Prostate gland (tissue), 2 donors: ENCODE measurements around the gene WBP11. TPM values are rescaled to one million over a fixed set of nuclear protein-coding genes. Genes with fewer than 3 reads are reported as not detected.

ENCODE experiments used
- DNase-seq: peaks from one replicate; pipeline ENCODE4 v3.0.0-alpha.2; 2019; ENCODE audit warnings: low spot score
- H3K27ac ChIP-seq, 2 donors: fragments of 200-600 bp; sonication (generic); 2 replicates each; pipeline ENCODE4 v1.5.1; 2017 to 2019
- H3K27me3 ChIP-seq: fragments of 200-600 bp; sonication (generic); replicated peaks from 2 replicates; pipeline ENCODE4 v1.5.1; 2019; ENCODE audit not compliant: insufficient read depth
- H3K36me3 ChIP-seq, 2 donors: fragments of 200-600 bp; sonication (generic); 1 replicate in 1 of 2; 2 replicates in 1 of 2; pipeline versions ENCODE4 v1.5.1 to v1.8.1; 2017 to 2019
- H3K4me1 ChIP-seq: fragments of 200-600 bp; sonication (generic); replicated peaks from 2 replicates; pipeline ENCODE4 v1.5.1; 2019
- H3K4me3 ChIP-seq, 2 donors: fragments of 200-600 bp; sonication (generic); 2 replicates each; pipeline ENCODE4 v1.5.1; 2017 to 2019
- H3K9me3 ChIP-seq: fragments of 200-600 bp; sonication (generic); 2 replicates; pipeline ENCODE4 v1.5.1; 2017
- POLR2A ChIP-seq: fragments of 450-650 bp; IDR thresholded peaks from one replicate; pipeline ENCODE4 v1.6.1; 2016; ENCODE audit warnings: antibody characterized with exemption, mild to moderate bottlenecking
- POLR2AphosphoS5 ChIP-seq: sonication (generic); formaldehyde crosslinking; IDR thresholded peaks from one replicate; pipeline ENCODE4 v1.6.1; 2017; ENCODE audit warnings: antibody characterized with exemption
- WGBS: methylation state at CpG from one replicate; pipeline ENCODE4 v1.1.5; 2018; 5-methylcytosine and 5-hydroxymethylcytosine counted together
- intact Hi-C: fragments of 100-400 bp; cut with DNase I; formaldehyde crosslinking; loops from one replicate; pipeline ENCODE4 v1.14.2; 2022
- total RNA-seq, 2 donors: library from RNA; depleted of rRNA; stranded (reverse); fragments of >200 nt; gene quantifications; one replicate each; pipeline ENCODE4 v1.1.0, GENCODE V29; 2016
- TF ChIP-seq, protein P1 (sequence below), 4 experiments: fragments of 200-600 bp in 2 of 4; fragments of 450-650 bp in 2 of 4; sonication (generic) in 2 of 4; IDR thresholded peaks; 1 replicate in 3 of 4; 2 replicates in 1 of 4; pipeline ENCODE4 v1.5.1; 2016 to 2019; ENCODE audit warnings: antibody characterized with exemption in 4 of 4, mild to moderate bottlenecking in 2 of 4, moderate library complexity in 2 of 4

Gene WBP11
- total RNA-seq, 2 donors from 2014 or later: 29.6 to 29.8 TPM

DNA sequence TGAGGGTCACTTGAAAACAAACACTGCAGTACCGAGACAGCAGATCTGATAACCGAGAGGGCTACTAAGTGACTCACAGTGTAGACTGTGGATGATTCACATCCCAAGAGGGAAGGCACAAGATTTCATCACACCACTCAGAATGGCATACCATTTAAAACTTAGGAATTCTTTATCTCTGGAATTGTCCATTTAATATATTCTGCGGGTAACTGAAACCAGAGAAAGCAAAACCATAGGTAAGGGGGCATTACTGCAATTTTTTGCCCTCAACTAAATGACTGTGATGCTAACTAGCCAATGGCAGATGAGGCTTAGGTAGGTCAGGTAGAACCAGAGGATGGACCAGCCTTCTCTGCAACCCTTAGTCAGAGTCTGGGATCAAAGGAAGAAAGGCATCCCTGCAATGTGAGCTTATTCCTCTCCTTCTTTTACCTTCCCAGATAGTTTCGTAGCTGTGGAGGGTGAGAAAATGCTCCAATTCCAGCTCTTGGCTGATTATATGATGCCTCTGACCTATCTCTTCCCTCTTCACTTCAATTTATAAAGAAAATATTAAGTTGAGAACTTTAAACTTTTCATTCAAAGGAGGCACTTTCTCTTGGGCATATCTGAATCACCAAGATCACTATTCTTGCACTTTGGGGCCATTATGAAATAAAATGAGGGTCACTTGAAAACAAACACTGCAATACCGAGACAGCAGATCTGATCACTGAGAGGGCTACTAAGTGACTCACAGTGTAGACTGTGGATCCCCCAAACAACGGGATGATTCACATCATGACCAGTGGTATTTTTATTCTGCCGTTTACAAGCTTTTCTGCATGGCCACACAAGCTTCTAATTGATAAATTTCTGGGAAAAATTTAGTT lies 33.3 kb upstream of the WBP11 start:
- TF ChIP-seq, protein P1, sequence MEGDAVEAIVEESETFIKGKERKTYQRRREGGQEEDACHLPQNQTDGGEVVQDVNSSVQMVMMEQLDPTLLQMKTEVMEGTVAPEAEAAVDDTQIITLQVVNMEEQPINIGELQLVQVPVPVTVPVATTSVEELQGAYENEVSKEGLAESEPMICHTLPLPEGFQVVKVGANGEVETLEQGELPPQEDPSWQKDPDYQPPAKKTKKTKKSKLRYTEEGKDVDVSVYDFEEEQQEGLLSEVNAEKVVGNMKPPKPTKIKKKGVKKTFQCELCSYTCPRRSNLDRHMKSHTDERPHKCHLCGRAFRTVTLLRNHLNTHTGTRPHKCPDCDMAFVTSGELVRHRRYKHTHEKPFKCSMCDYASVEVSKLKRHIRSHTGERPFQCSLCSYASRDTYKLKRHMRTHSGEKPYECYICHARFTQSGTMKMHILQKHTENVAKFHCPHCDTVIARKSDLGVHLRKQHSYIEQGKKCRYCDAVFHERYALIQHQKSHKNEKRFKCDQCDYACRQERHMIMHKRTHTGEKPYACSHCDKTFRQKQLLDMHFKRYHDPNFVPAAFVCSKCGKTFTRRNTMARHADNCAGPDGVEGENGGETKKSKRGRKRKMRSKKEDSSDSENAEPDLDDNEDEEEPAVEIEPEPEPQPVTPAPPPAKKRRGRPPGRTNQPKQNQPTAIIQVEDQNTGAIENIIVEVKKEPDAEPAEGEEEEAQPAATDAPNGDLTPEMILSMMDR (IDR thresholded peaks at IDR 0.05): no peak
- TF ChIP-seq POLR2A: no peak
- no peak for TF ChIP-seq POLR2AphosphoS5
- intact Hi-C loops: no loop called here
- H3K4me1 ChIP-seq: peaks cover 5% of the 10 kb centered on the region
- no peaks in the 10 kb centered on the region for H3K9me3 ChIP-seq
- no peak for DNase-seq
- H3K27ac ChIP-seq: no peak overlapping the region
- WGBS: 72% methylated on average over 7 of the region's 7 CpGs
- H3K36me3 ChIP-seq: no peaks in the 10 kb centered on the region
- H3K27me3 ChIP-seq: no peaks in the 10 kb centered on the region
- no peak overlapping the region for H3K4me3 ChIP-seq

DNA sequence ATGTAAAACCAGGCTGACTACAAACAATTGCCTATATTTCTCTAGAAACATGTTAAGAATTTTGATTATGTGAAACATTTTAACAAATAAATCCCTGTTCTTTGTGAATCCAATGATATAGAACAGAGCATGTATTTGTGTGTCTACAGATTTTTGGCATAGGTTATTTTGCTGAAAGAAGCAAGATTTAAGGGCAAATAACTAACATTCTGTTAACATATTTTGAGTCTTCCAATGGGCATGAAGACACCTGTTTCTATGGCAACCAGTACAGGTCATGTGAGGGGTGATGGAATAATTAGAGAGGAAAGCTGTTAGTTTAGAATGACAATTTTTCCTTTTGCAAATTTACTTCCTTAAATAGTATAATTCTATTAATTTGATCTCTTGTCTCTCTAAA lies 31.2 kb upstream of the WBP11 start:
- Histone ChIP-seq H3K36me3 (no peaks in the 10 kb centered on the region), H3K4me3 (no peak overlapping the region), H3K27me3 (no peaks in the 10 kb centered on the region), H3K9me3 (no peaks in the 10 kb centered on the region), H3K4me1 (no peaks in the 10 kb centered on the region), H3K27ac (no peak overlapping the region)
- intact Hi-C loops: no loop called here
- no peak for TF ChIP-seq POLR2A
- TF ChIP-seq POLR2AphosphoS5: no peak
- TF ChIP-seq, protein P1 (IDR thresholded peaks at IDR 0.05): no peak
- DNase-seq: no peak

DNA sequence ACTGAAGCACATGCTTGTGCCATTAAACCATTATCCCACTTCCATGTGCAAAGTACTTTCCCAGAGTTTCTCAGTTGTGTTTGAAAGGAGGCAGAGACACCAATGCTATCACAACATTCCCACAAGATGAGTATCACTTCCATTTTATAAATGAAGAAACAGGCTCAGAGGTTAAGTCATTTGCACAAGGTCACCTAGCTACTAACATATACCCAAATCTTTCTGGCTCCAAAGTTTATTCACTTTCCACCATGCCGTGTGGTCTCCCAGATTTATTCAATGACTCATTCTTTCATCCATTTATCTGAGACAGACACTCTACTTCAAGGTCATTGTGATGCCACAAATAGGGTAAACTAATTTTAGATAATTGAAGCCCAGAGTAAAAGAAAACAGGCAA lies 30.7 kb upstream of the WBP11 start:
- no peaks in the 10 kb centered on the region for H3K9me3 ChIP-seq
- TF ChIP-seq, protein P1 (IDR thresholded peaks at IDR 0.05): no peak
- TF ChIP-seq POLR2AphosphoS5 (no peak), POLR2A (no peak)
- intact Hi-C loops: no loop called here
- DNase-seq: no peak
- H3K36me3 ChIP-seq: no peaks in the 10 kb centered on the region
- H3K27ac ChIP-seq: no peak overlapping the region
- H3K4me1 ChIP-seq: no peaks in the 10 kb centered on the region
- no peaks in the 10 kb centered on the region for H3K27me3 ChIP-seq
- H3K4me3 ChIP-seq: no peak overlapping the region
- WGBS: 44% methylated on average over 1 of the region's 1 CpG

DNA sequence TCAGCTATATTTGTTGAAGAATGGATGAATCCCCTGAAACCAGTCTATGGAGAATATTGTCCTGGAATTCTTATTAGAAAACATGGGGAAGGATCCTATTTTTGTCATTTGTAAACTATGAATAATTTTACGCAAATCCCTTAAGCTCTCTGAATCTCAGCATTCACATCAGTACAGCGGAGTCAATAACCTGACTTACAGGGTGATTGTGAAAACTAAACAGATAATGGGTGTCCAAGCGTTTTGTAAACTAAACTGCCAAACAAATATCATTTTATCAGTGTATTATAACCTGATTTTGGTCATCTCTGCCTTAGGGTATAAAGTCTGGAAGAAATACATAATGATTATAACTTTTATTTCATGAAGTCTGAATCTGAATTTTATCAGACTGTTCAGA lies 30.1 kb upstream of the WBP11 start:
- H3K4me1 ChIP-seq: no peaks in the 10 kb centered on the region
- intact Hi-C loops: no loop called here
- H3K27me3 ChIP-seq: no peaks in the 10 kb centered on the region

More for the DNA sequence above, 30.1 kb upstream of the WBP11 start:
- no peak overlapping the region for H3K4me3 ChIP-seq
- 80% methylated on average over 3 of the region's 3 CpGs for WGBS
- H3K36me3 ChIP-seq: no peaks in the 10 kb centered on the region
- H3K27ac ChIP-seq: no peak overlapping the region
- no peak for DNase-seq
- no peaks in the 10 kb centered on the region for H3K9me3 ChIP-seq
- TF ChIP-seq, protein P1 (IDR thresholded peaks at IDR 0.05): no peak
- no peak for TF ChIP-seq POLR2AphosphoS5
